HG02798 (cell line): ENCODE data around the gene FAM3B.

Experiments
- ATAC-seq: cut with Tn5 transposase; IDR thresholded peaks from one replicate; pipeline ENCODE4 v1.9.1; 2021; ENCODE audit warnings: mild to moderate bottlenecking; ENCODE audit not compliant: unreplicated experiment, poor library complexity

FAM3B gene

GRCh38 chr21:41367301-41367944 is 50.8 kb downstream of the FAM3B start:
- no peak for ATAC-seq

GRCh38 chr21:41367945-41368734 is 51.5 kb downstream of the FAM3B start:
- peak; percentile 75 for ATAC-seq

GRCh38 chr21:41368735-41369104 is 52.1 kb downstream of the FAM3B start:
- no peak for ATAC-seq

- peak; percentile 26 for ATAC-seq
Measured at GRCh38 chr21:41369105-41369919, 52.7 kb downstream of the FAM3B start.

- no peak for ATAC-seq
Measured at GRCh38 chr21:41369920-41370839, 53.6 kb downstream of the FAM3B start.

GRCh38 chr21:41370840-41371684 is 54.5 kb downstream of the FAM3B start:
- ATAC-seq: no peak

GRCh38 chr21:41371685-41372030 is 55.1 kb downstream of the FAM3B start:
- ATAC-seq: no peak

- no peak for ATAC-seq
Measured at GRCh38 chr21:41373253-41373652, 56.7 kb downstream of the FAM3B start.

- no peak for ATAC-seq
Measured at GRCh38 chr21:41373763-41374162, 57.2 kb downstream of the FAM3B start.

- no peak for ATAC-seq
Measured at GRCh38 chr21:41374177-41374712, 57.6 kb downstream of the FAM3B start.

- ATAC-seq: no peak
Measured at GRCh38 chr21:41374867-41375533, 58.4 kb downstream of the FAM3B start.

- ATAC-seq: no peak
Measured at GRCh38 chr21:41375875-41376274, 59.3 kb downstream of the FAM3B start.

GRCh38 chr21:41377715-41378114 is 61.1 kb downstream of the FAM3B start:
- ATAC-seq: no peak

- ATAC-seq: no peak
Measured at GRCh38 chr21:41378849-41379248, 62.2 kb downstream of the FAM3B start.

- ATAC-seq: no peak
Measured at GRCh38 chr21:41379901-41380300, 63.3 kb downstream of the FAM3B start.

GRCh38 chr21:41381731-41382130 is 65.1 kb downstream of the FAM3B start:
- ATAC-seq: no peak

- ATAC-seq: no peak
Measured at GRCh38 chr21:41387042-41387819, 70.6 kb downstream of the FAM3B start.

GRCh38 chr21:41387824-41388223 is 71.2 kb downstream of the FAM3B start:
- ATAC-seq: no peak
